Breast epithelium (tissue), 4 donors: ENCODE measurements around the gene NEK6. TPM values are rescaled to one million over a fixed set of nuclear protein-coding genes. Genes with fewer than 3 reads are reported as not detected.

Source experiments
- DNase-seq, 2 donors: peaks; one replicate each; pipeline ENCODE4 v3.0.0-alpha.2; 2019; ENCODE audit warnings: low spot score in 2 of 2
- H3K27ac ChIP-seq, 2 donors: fragments of 200-600 bp; sonication (generic) in 1 of 2; one replicate each; pipeline ENCODE4 v1.5.1; 2016 to 2019; ENCODE audit warnings: mild to moderate bottlenecking in 1 of 2
- H3K27me3 ChIP-seq, 2 donors: fragments of 200-600 bp; sonication (generic) in 1 of 2; one replicate each; pipeline versions ENCODE4 v1.5.1 to v1.6.0; 2017 to 2019; ENCODE audit warnings: control low read depth in 1 of 2, mild to moderate bottlenecking in 1 of 2
- H3K36me3 ChIP-seq: fragments of 200-600 bp; one replicate; pipeline ENCODE4 v1.5.1; 2019
- H3K4me1 ChIP-seq, 2 donors: fragments of 200-600 bp; sonication (generic); one replicate each; pipeline ENCODE4 v1.5.1; 2016 to 2019; ENCODE audit warnings: control low read depth in 1 of 2
- H3K4me3 ChIP-seq, 3 donors: fragments of 200-600 bp; sonication (generic); 1 replicate in 2 of 3; 2 replicates in 1 of 3; pipeline ENCODE4 v1.5.1; 2016 to 2019; ENCODE audit warnings: mild to moderate bottlenecking in 3 of 3, moderate library complexity in 2 of 3
- H3K9me3 ChIP-seq, 2 donors: fragments of 200-600 bp; sonication (generic) in 1 of 2; one replicate each; pipeline ENCODE4 v1.5.1; 2016 to 2019; ENCODE audit warnings: control low read depth in 1 of 2
- CTCF ChIP-seq, 3 donors: fragments of 450-650 bp; IDR thresholded peaks; one replicate each; pipeline ENCODE4 v1.5.1; 2016 to 2017; ENCODE audit warnings: antibody characterized with exemption in 3 of 3, mild to moderate bottlenecking in 3 of 3, moderate library complexity in 3 of 3
- POLR2A ChIP-seq: fragments of 450-650 bp; IDR thresholded peaks from one replicate; pipeline ENCODE4 v1.6.1; 2016; ENCODE audit warnings: antibody characterized with exemption, mild to moderate bottlenecking, moderate library complexity
- POLR2AphosphoS5 ChIP-seq, 3 donors: sonication (generic); formaldehyde crosslinking; IDR thresholded peaks; one replicate each; pipeline ENCODE4 v1.6.1; 2017; ENCODE audit warnings: antibody characterized with exemption in 3 of 3
- intact Hi-C: fragments of 100-400 bp; cut with DNase I; formaldehyde crosslinking; loops from one replicate; pipeline ENCODE4 v1.15.1; 2023; ENCODE audit warnings: low total_unique reads
- total RNA-seq, 3 donors: library from RNA; depleted of rRNA; stranded (reverse); fragments of >200 nt; gene quantifications; one replicate each; pipeline ENCODE4 v1.1.0, GENCODE V29; 2016

The NEK6 gene
- 10 to 100 TPM; 17.8 to 31.5 (median 22.2) TPM for total RNA-seq

- H3K36me3 ChIP-seq: no peaks in the 10 kb centered on the region
- H3K27me3 ChIP-seq: no peaks in the 10 kb centered on the region
- H3K27ac ChIP-seq: peak within 1 kb of the TSS; percentile 87 to 96
- H3K4me1 ChIP-seq: peaks cover 3 to 11% of the 10 kb centered on the region in 2 donors
- no peak for TF ChIP-seq CTCF (IDR thresholded peaks at IDR 0.05)
- peak in 1 of 3 donors; percentile 28 for TF ChIP-seq POLR2AphosphoS5 (IDR thresholded peaks at IDR 0.05)
- no peak for DNase-seq
- no peaks in the 10 kb centered on the region for H3K9me3 ChIP-seq
- peak within 1 kb of the TSS; percentile 67 to 84 (median 71) for H3K4me3 ChIP-seq
- intact Hi-C loops: no loop called here
Measured at GRCh38 chr9:124257844-124258606, at the start of gene NEK6. TSS of gene NEK6 (plus strand) at chr9:124257949. CDS start at chr9:124301965, 44,016 bp downstream.

- DNase-seq: no peak
- no peaks in the 10 kb centered on the region for H3K4me1 ChIP-seq
- no peak overlapping the region for H3K27ac ChIP-seq
- TF ChIP-seq POLR2AphosphoS5 (IDR thresholded peaks at IDR 0.05) (no peak), CTCF (IDR thresholded peaks at IDR 0.05) (no peak), POLR2A (no peak)
- H3K9me3 ChIP-seq: peaks cover 0 to 7% of the 10 kb centered on the region in 2 donors
- no peaks in the 10 kb centered on the region for H3K27me3 ChIP-seq
- no peak overlapping the region for H3K4me3 ChIP-seq
- no peaks in the 10 kb centered on the region for H3K36me3 ChIP-seq
- intact Hi-C loops: no loop called here
Measured at GRCh38 chr9:124208571-124208970, 49.2 kb upstream of the NEK6 start.

- peaks cover 0 to 7% of the 10 kb centered on the region in 2 donors for H3K9me3 ChIP-seq
- intact Hi-C loops: no loop called here
- H3K27ac ChIP-seq: no peak overlapping the region
- no peak overlapping the region for H3K4me3 ChIP-seq
- H3K4me1 ChIP-seq: no peaks in the 10 kb centered on the region
- H3K36me3 ChIP-seq: no peaks in the 10 kb centered on the region
- no peak for DNase-seq
- no peaks in the 10 kb centered on the region for H3K27me3 ChIP-seq
- TF ChIP-seq CTCF (IDR thresholded peaks at IDR 0.05) (no peak), POLR2A (no peak), POLR2AphosphoS5 (IDR thresholded peaks at IDR 0.05) (no peak)
Measured at GRCh38 chr9:124209279-124209678, 48.5 kb upstream of the NEK6 start.

- DNase-seq: no peak
- H3K27me3 ChIP-seq: no peaks in the 10 kb centered on the region
- H3K36me3 ChIP-seq: no peaks in the 10 kb centered on the region
- H3K27ac ChIP-seq: no peak overlapping the region
- intact Hi-C loops: no loop called here
- H3K4me1 ChIP-seq: no peaks in the 10 kb centered on the region
- no peak for TF ChIP-seq CTCF (IDR thresholded peaks at IDR 0.05)
- no peak for TF ChIP-seq POLR2AphosphoS5 (IDR thresholded peaks at IDR 0.05)
- TF ChIP-seq POLR2A: no peak
- H3K9me3 ChIP-seq: peaks cover 0 to 7% of the 10 kb centered on the region in 2 donors
- no peak overlapping the region for H3K4me3 ChIP-seq
Measured at GRCh38 chr9:124209774-124210173, 48.0 kb upstream of the NEK6 start.

GRCh38 chr9:124210697-124211096 is 47.1 kb upstream of the NEK6 start:
- no peak for DNase-seq
- intact Hi-C loops: no loop called here
- no peak overlapping the region for H3K27ac ChIP-seq
- peaks cover 0 to under 1% of the 10 kb centered on the region in 2 donors for H3K9me3 ChIP-seq
- H3K4me3 ChIP-seq: no peak overlapping the region
- H3K36me3 ChIP-seq: no peaks in the 10 kb centered on the region
- no peaks in the 10 kb centered on the region for H3K27me3 ChIP-seq
- TF ChIP-seq CTCF (IDR thresholded peaks at IDR 0.05) (no peak), POLR2AphosphoS5 (IDR thresholded peaks at IDR 0.05) (no peak), POLR2A (no peak)
- no peaks in the 10 kb centered on the region for H3K4me1 ChIP-seq
